Spinal cord (tissue), 10 donors: ENCODE measurements around the gene GAS7. TPM values are rescaled to one million over a fixed set of nuclear protein-coding genes. Genes with fewer than 3 reads are reported as not detected.

Source experiments
- DNase-seq, 6 donors: peaks; one replicate each; pipeline versions ENCODE4 v3.0.0 to v3.0.0-alpha.2; 2013 to 2015; ENCODE audit warnings: low spot score in 6 of 6, low read depth in 4 of 6
- H3K27ac ChIP-seq: one replicate; pipeline ENCODE4 v1.5.1; 2013; ENCODE audit warnings: low read depth, low read length, control low read depth
- H3K27me3 ChIP-seq: one replicate; pipeline ENCODE4 v1.6.1; 2013; ENCODE audit warnings: low read length; ENCODE audit not compliant: control insufficient read depth, insufficient read depth
- H3K36me3 ChIP-seq: one replicate; pipeline ENCODE4 v1.6.1; 2013; ENCODE audit warnings: low read length; ENCODE audit not compliant: control insufficient read depth, insufficient read depth
- H3K4me1 ChIP-seq: one replicate; pipeline ENCODE4 v1.6.1; 2013; ENCODE audit warnings: low read length; ENCODE audit not compliant: control insufficient read depth, insufficient read depth
- H3K4me3 ChIP-seq: one replicate; pipeline ENCODE4 v1.5.1; 2013; ENCODE audit warnings: low read depth, low read length, control low read depth
- H3K9me3 ChIP-seq: one replicate; pipeline ENCODE4 v1.6.1; 2013; ENCODE audit warnings: low read length; ENCODE audit not compliant: control insufficient read depth, insufficient read depth
- WGBS: methylation state at CpG from one replicate; pipeline ENCODE4 v1.1.5; 2013; ENCODE audit warnings: missing lambda C conversion rate; ENCODE audit not compliant: insufficient coverage; 5-methylcytosine and 5-hydroxymethylcytosine counted together
- polyA plus RNA-seq, 2 donors: library from polyadenylated mRNA; unstranded; fragments of 120-200 nt; gene quantifications; one replicate each; pipeline ENCODE4 v1.2.1, GENCODE V29; 2013; ENCODE audit not compliant: insufficient read length in 2 of 2
- total RNA-seq, 2 donors: library from RNA; depleted of rRNA in 1 of 2; stranded (reverse); fragments of 120-200 nt in 1 of 2; fragments of >200 nt in 1 of 2; gene quantifications; one replicate each; pipeline versions ENCODE4 v1.2.3 to v1.2.4, GENCODE V29; 2013 to 2014
- donor health status: healthy.

The GAS7 gene
- total and polyA plus RNA-seq, 4 donors: 51.8 to 93.8 (median 79.1) TPM

GRCh38 chr17:9905902-9906301 lies 292.5 kb downstream of the GAS7 start:
- Histone ChIP-seq H3K27me3 (no peaks in the 10 kb centered on the region), H3K4me1 (peaks cover 10% of the 10 kb centered on the region), H3K9me3 (no peaks in the 10 kb centered on the region), H3K27ac (no peak overlapping the region), H3K4me3 (no peak overlapping the region), H3K36me3 (peaks cover under 1% of the 10 kb centered on the region)
- no peak for DNase-seq
- no CpG with 5 or more reads among the region's 4 CpGs for WGBS

- H3K27ac ChIP-seq: no peak within 1 kb of the TSS
- H3K9me3 ChIP-seq: no peaks in the 10 kb centered on the region
- WGBS: 94% methylated on average over 11 of the region's 11 CpGs
- no peak for DNase-seq
- H3K27me3 ChIP-seq: no peaks in the 10 kb centered on the region
- no peak within 1 kb of the TSS for H3K4me3 ChIP-seq
- peaks cover 10% of the 10 kb centered on the region for H3K4me1 ChIP-seq
- H3K36me3 ChIP-seq: no peaks in the 10 kb centered on the region
Observed at GRCh38 chr17:9905078-9905415, 293.4 kb downstream of the GAS7 start, which contains the start of gene RCVRN. Gene RCVRN, minus strand, starts transcription at chr17:9905271. Its CDS starts 91 bp downstream, at chr17:9905180.

GRCh38 chr17:9904277-9905077 lies 293.9 kb downstream of the GAS7 start:
- Histone ChIP-seq H3K27ac (no peak overlapping the region), H3K9me3 (no peaks in the 10 kb centered on the region), H3K36me3 (no peaks in the 10 kb centered on the region), H3K4me1 (peaks cover 10% of the 10 kb centered on the region), H3K4me3 (no peak overlapping the region), H3K27me3 (no peaks in the 10 kb centered on the region)
- WGBS: 98% methylated on average over 29 of the region's 35 CpGs
- DNase-seq: no peak

DNA sequence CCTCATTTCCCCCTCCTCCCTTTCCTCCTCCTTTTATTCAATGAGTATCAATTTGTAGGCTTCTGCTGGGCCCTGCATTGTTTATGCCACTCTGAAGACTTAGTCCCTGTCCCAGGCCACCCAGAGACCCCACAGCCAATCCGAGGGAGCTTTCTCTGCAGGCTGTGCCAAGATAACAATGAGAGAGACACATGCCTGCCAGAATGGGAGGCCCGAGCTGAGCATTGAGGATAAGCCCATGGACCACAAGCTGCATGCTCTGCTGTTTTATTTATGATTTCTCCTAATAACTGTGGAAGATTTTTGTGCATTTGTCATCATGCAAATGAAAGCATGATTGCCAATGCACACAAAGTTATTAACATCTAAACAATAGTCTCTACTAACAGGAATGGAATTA lies 296.3 kb downstream of the GAS7 start:
- Histone ChIP-seq H3K9me3 (no peaks in the 10 kb centered on the region), H3K4me3 (no peak overlapping the region), H3K27ac (no peak overlapping the region), H3K36me3 (no peaks in the 10 kb centered on the region), H3K27me3 (no peaks in the 10 kb centered on the region), H3K4me1 (peaks cover 21% of the 10 kb centered on the region)
- WGBS: 0% methylated on average over 1 of the region's 2 CpGs
- peak in 2 of 6 donors; percentile 68 to 78 for DNase-seq

- Histone ChIP-seq H3K4me3 (no peak overlapping the region), H3K27ac (no peak overlapping the region), H3K27me3 (no peaks in the 10 kb centered on the region), H3K4me1 (peaks cover 27% of the 10 kb centered on the region), H3K36me3 (no peaks in the 10 kb centered on the region), H3K9me3 (no peaks in the 10 kb centered on the region)
- DNase-seq: no peak
- WGBS: no CpG with 5 or more reads among the region's 8 CpGs
Observed at GRCh38 chr17:9900784-9901183, 297.6 kb downstream of the GAS7 start.

DNA sequence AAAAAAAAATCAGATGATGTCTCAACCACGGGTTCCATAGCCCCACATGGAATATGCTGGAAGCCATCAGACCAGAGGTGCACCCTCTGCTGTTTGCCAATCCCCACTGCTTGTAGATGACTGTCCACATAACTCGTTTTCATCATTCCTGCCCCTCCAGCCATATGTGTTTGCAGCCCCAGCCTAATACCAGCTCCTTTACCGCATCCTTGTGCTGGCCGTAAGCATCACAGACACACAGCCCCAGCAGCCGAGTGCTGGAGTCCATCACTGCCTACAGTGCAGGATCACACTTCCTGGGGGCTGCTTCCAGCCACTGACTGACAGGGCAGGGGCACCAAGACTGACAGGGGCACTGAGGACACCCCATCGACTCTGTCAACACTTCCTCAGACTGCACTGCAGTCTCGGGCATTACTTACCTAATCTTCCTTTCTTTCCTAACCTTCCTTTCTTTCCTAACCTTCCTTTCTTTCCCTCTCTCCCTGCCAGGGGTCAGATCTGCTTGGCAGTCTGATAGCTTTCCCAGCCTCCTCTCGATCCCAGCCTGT lies 298.3 kb downstream of the GAS7 start:
- no peak overlapping the region for H3K4me3 ChIP-seq
- H3K27ac ChIP-seq: no peak overlapping the region
- 56% methylated on average over 8 of the region's 8 CpGs for WGBS
- H3K4me1 ChIP-seq: peaks cover 27% of the 10 kb centered on the region
- no peaks in the 10 kb centered on the region for H3K9me3 ChIP-seq
- no peaks in the 10 kb centered on the region for H3K36me3 ChIP-seq
- no peak for DNase-seq
- H3K27me3 ChIP-seq: no peaks in the 10 kb centered on the region

- H3K9me3 ChIP-seq: no peaks in the 10 kb centered on the region
- no peaks in the 10 kb centered on the region for H3K27me3 ChIP-seq
- H3K4me3 ChIP-seq: no peak overlapping the region
- no peak for DNase-seq
- peaks cover 27% of the 10 kb centered on the region for H3K4me1 ChIP-seq
- H3K27ac ChIP-seq: no peak overlapping the region
- 83% methylated on average over 18 of the region's 21 CpGs for WGBS
- no peaks in the 10 kb centered on the region for H3K36me3 ChIP-seq
Observed at GRCh38 chr17:9899280-9900043, 298.9 kb downstream of the GAS7 start.

- no peaks in the 10 kb centered on the region for H3K27me3 ChIP-seq
- WGBS: 92% methylated on average over 7 of the region's 8 CpGs
- no peak for DNase-seq
- no peaks in the 10 kb centered on the region for H3K9me3 ChIP-seq
- no peak overlapping the region for H3K4me3 ChIP-seq
- peaks cover 27% of the 10 kb centered on the region for H3K4me1 ChIP-seq
- no peak overlapping the region for H3K27ac ChIP-seq
- H3K36me3 ChIP-seq: no peaks in the 10 kb centered on the region
Observed at GRCh38 chr17:9898812-9899211, 299.6 kb downstream of the GAS7 start.

- Histone ChIP-seq H3K9me3 (no peaks in the 10 kb centered on the region), H3K4me1 (peaks cover 27% of the 10 kb centered on the region), H3K27ac (no peak overlapping the region), H3K36me3 (no peaks in the 10 kb centered on the region), H3K27me3 (no peaks in the 10 kb centered on the region), H3K4me3 (no peak overlapping the region)
- DNase-seq: peak in 1 of 6 donors; percentile 81
- 41% methylated on average over 12 of the region's 13 CpGs for WGBS
Observed at GRCh38 chr17:9897372-9897968, 300.9 kb downstream of the GAS7 start.
